Measurements from ENCODE around the gene OR10P1. TPM values are rescaled to one million over a fixed set of nuclear protein-coding genes. Genes with fewer than 3 reads are reported as not detected.

OR10P1 gene
- total RNA-seq, 1 experiment from 2014 or later, result not detected

DNA sequence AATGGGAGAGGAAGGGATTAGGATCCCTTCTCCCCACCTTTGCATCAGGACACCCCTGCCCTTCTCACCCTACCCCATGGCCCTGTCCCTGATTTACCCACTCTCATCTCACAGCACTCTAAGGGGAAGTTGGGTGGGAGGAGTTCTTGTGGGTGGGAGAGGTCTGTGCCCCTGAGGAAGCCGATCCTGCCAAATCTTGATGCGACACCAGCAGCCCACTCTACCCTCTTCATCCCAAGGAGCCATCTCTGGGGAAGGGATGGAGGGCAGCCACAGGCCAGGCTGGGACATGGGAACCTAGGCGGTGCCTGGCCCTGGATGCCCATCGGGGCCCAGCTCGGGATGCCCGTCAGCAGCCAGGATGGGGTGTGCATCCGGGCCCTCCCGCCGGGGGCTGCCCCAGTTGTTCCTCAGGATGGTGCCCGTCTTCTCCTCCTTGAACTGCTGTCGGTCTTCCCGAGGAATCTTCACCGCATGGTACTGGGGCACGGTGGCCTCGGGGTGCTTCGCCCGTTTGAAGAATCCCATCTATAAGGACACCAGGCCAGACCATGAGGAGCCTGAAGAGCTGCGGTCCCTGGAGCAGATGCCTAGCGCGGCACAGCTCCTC is 48.2 kb downstream of the OR10P1 start:
- DNase-seq (ENCODE audit: low read depth), result no peak

DNA sequence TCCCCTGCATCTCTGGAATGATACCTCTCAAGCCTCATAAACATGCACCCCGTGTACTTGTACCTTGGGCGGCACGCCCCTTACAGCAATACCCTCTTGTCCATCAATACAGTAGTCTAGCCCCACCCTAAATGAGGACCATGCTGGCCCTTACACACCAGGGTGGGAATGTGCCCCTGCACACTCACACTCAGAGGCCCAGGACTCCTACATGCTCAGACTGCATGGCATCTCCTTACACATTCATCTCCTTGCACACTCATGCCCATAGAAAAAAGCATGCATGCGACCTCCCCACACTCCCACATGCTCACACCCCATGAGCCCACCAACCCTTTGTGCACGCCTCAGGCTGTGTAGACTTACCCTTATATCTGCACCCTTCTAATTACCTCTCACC is 49.0 kb downstream of the OR10P1 start:
- DNase-seq (ENCODE audit: low read depth), result no peak

GRCh38 chr12:55686366-55687010 is 49.8 kb downstream of the OR10P1 start:
- no peak for DNase-seq (ENCODE audit: low read depth)

Other genes with a start within 250 kb of the OR10P1 start
- gene OR6C65, start 236.4 kb upstream of the OR10P1 start, total RNA-seq (2014; rRNA removed), result not detected in 2 replicates
- gene OR6C76, start 210.6 kb upstream of the OR10P1 start, total RNA-seq (2014; rRNA removed), result not detected in 2 replicates
- gene OR6C2, start 192.8 kb upstream of the OR10P1 start, total RNA-seq (2014; rRNA removed), result not detected in 2 replicates
- gene OR6C70, start 166.8 kb upstream of the OR10P1 start, total RNA-seq (2014; rRNA removed), result not detected in 2 replicates
- not detected in 2 replicates for gene OR6C68, start 144.5 kb upstream of the OR10P1 start, total RNA-seq (2014; rRNA removed)
- not detected in 2 replicates for gene OR6C4, start 87.3 kb upstream of the OR10P1 start, total RNA-seq (2014; rRNA removed)
- not detected in 2 replicates for gene OR2AP1, start 64.4 kb upstream of the OR10P1 start, total RNA-seq (2014; rRNA removed)
- gene ITGA7, start 71.0 kb downstream of the OR10P1 start, total RNA-seq (2014; rRNA removed), result 135 and 217 TPM in 2 replicates
- gene BLOC1S1, start 79.2 kb downstream of the OR10P1 start, total RNA-seq (2014; rRNA removed), result 118 and 135 TPM in 2 replicates
- 147 and 216 TPM in 2 replicates for gene RDH5, start 83.5 kb downstream of the OR10P1 start, total RNA-seq (2014; rRNA removed)
- gene CD63, start 92.1 kb downstream of the OR10P1 start, total RNA-seq (2014; rRNA removed), result 2,065 and 2,281 TPM in 2 replicates
- gene GDF11, start 106.2 kb downstream of the OR10P1 start, total RNA-seq (2014; rRNA removed), result 10.0 and 17.3 TPM in 2 replicates
- 96.4 and 111 TPM in 2 replicates for gene SARNP, start 180.8 kb downstream of the OR10P1 start, total RNA-seq (2014; rRNA removed)
- 17.2 and 19.7 TPM in 2 replicates for gene ORMDL2, start 181.1 kb downstream of the OR10P1 start, total RNA-seq (2014; rRNA removed)
- 48.5 and 54.8 TPM in 2 replicates for gene DNAJC14, start 192.7 kb downstream of the OR10P1 start, total RNA-seq (2014; rRNA removed)
- gene MMP19, start 206.0 kb downstream of the OR10P1 start, total RNA-seq (2014; rRNA removed), result 24.1 and 24.9 TPM in 2 replicates

Data from LHCN-M2 (cell line).